ENCODE measurements around the gene NANOS2. TPM values are rescaled to one million over a fixed set of nuclear protein-coding genes. Genes with fewer than 3 reads are reported as not detected.

NANOS2 gene
- total and polyA plus RNA-seq, 4 donors, result not detected

DNA sequence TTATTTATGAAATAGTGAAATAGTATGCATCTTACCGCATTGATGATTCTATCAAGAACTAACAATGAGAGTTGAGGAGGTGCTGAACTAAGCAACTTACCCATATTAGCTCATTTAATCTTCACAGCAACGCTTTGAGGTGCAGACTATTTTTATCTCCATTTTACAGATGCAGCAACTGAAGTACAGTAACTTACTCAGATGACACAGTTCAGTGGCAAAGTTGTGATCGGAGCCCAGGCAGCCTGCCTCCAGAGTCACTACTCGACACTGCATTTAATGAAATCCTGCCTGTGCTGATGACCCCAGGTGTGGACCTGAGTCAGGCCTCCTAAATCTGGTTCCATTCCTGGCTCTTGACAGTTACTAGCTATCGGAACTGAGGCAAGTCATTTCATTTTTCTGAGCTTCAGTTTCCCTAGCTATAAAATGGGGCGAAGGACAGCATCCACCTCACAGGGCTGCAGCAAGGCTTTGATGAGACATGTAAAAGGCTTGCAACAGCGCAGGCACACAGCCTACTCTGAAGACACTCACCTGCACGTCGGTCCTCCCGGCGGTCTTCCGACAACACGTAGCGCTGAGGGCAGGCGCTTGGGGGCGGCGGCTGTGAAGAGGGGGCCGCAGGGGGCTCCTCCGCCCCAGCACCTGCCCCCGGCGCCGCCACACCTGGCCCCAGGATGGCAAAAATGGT lies 13.7 kb downstream of the NANOS2 start:
- Histone ChIP-seq H3K4me3 (ENCODE audit: low read depth in 1 of 3, low read length in 3 of 3) (peak overlapping the region in 1 of 3 donors; percentile 51), H3K27me3 (ENCODE audit: control insufficient read depth in 4 of 4, insufficient read depth in 4 of 4, low read length in 3 of 4) (no peaks in the 10 kb centered on the region), H3K27ac (ENCODE audit: low read depth in 1 of 2, low read length in 2 of 2) (no peak overlapping the region), H3K4me1 (ENCODE audit: control insufficient read depth in 4 of 4, insufficient read depth in 4 of 4, low read length in 3 of 4) (peaks cover 9 to 27% (median 15%) of the 10 kb centered on the region in 4 donors), H3K36me3 (ENCODE audit: control insufficient read depth in 4 of 4, insufficient read depth in 3 of 4, low read depth in 1 of 4, low read length in 3 of 4) (peaks cover 2 to 5% (median 3%) of the 10 kb centered on the region in 4 donors), H3K9ac (ENCODE audit: low read depth in 1 of 2, low read length in 2 of 2) (no peak overlapping the region), H3K9me3 (ENCODE audit: control insufficient read depth in 4 of 4, low read length in 3 of 4) (no peaks in the 10 kb centered on the region)
- TF ChIP-seq EGR1 (IDR thresholded peaks at IDR 0.05; ENCODE audit: low read depth in 2 of 2) (no peak), NR2F2 (IDR thresholded peaks at IDR 0.05) (no peak)
- TF ChIP-seq, protein P1, sequence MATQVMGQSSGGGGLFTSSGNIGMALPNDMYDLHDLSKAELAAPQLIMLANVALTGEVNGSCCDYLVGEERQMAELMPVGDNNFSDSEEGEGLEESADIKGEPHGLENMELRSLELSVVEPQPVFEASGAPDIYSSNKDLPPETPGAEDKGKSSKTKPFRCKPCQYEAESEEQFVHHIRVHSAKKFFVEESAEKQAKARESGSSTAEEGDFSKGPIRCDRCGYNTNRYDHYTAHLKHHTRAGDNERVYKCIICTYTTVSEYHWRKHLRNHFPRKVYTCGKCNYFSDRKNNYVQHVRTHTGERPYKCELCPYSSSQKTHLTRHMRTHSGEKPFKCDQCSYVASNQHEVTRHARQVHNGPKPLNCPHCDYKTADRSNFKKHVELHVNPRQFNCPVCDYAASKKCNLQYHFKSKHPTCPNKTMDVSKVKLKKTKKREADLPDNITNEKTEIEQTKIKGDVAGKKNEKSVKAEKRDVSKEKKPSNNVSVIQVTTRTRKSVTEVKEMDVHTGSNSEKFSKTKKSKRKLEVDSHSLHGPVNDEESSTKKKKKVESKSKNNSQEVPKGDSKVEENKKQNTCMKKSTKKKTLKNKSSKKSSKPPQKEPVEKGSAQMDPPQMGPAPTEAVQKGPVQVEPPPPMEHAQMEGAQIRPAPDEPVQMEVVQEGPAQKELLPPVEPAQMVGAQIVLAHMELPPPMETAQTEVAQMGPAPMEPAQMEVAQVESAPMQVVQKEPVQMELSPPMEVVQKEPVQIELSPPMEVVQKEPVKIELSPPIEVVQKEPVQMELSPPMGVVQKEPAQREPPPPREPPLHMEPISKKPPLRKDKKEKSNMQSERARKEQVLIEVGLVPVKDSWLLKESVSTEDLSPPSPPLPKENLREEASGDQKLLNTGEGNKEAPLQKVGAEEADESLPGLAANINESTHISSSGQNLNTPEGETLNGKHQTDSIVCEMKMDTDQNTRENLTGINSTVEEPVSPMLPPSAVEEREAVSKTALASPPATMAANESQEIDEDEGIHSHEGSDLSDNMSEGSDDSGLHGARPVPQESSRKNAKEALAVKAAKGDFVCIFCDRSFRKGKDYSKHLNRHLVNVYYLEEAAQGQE (IDR thresholded peaks at IDR 0.05), result no peak
- 81% methylated on average over 22 of the region's 22 CpGs for WGBS
- DNase-seq (ENCODE audit: low spot score), result no peak

GRCh38 chr19:45899919-45900589 lies 14.5 kb downstream of the NANOS2 start:
- 97% methylated on average over 4 of the region's 4 CpGs for WGBS
- no peak for DNase-seq (ENCODE audit: low spot score)
- H3K27me3 ChIP-seq (ENCODE audit: control insufficient read depth in 4 of 4, insufficient read depth in 4 of 4, low read length in 3 of 4), result no peaks in the 10 kb centered on the region
- H3K36me3 ChIP-seq (ENCODE audit: control insufficient read depth in 4 of 4, insufficient read depth in 3 of 4, low read depth in 1 of 4, low read length in 3 of 4), result peaks cover 3 to 10% (median 4%) of the 10 kb centered on the region in 4 donors
- peaks cover 9 to 27% (median 15%) of the 10 kb centered on the region in 4 donors for H3K4me1 ChIP-seq (ENCODE audit: control insufficient read depth in 4 of 4, insufficient read depth in 4 of 4, low read length in 3 of 4)
- H3K9ac ChIP-seq (ENCODE audit: low read depth in 1 of 2, low read length in 2 of 2), result no peak overlapping the region
- H3K27ac ChIP-seq (ENCODE audit: low read depth in 1 of 2, low read length in 2 of 2), result no peak overlapping the region
- no peaks in the 10 kb centered on the region for H3K9me3 ChIP-seq (ENCODE audit: control insufficient read depth in 4 of 4, low read length in 3 of 4)
- TF ChIP-seq ZBTB33 (IDR thresholded peaks at IDR 0.05) (no peak), SP1 (IDR thresholded peaks at IDR 0.05) (no peak), ATF3 (IDR thresholded peaks at IDR 0.05) (no peak), RAD21 (IDR thresholded peaks at IDR 0.05) (no peak), FOXA1 (IDR thresholded peaks at IDR 0.05) (no peak), HNF4A (conservative IDR thresholded peaks at IDR 0.05) (no peak), YY1 (IDR thresholded peaks at IDR 0.05) (no peak), NR2F2 (IDR thresholded peaks at IDR 0.05) (no peak), TAF1 (conservative IDR thresholded peaks at IDR 0.05) (no peak), EGR1 (IDR thresholded peaks at IDR 0.05; ENCODE audit: low read depth in 2 of 2) (no peak)
- TF ChIP-seq, protein P2, sequence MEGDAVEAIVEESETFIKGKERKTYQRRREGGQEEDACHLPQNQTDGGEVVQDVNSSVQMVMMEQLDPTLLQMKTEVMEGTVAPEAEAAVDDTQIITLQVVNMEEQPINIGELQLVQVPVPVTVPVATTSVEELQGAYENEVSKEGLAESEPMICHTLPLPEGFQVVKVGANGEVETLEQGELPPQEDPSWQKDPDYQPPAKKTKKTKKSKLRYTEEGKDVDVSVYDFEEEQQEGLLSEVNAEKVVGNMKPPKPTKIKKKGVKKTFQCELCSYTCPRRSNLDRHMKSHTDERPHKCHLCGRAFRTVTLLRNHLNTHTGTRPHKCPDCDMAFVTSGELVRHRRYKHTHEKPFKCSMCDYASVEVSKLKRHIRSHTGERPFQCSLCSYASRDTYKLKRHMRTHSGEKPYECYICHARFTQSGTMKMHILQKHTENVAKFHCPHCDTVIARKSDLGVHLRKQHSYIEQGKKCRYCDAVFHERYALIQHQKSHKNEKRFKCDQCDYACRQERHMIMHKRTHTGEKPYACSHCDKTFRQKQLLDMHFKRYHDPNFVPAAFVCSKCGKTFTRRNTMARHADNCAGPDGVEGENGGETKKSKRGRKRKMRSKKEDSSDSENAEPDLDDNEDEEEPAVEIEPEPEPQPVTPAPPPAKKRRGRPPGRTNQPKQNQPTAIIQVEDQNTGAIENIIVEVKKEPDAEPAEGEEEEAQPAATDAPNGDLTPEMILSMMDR (IDR thresholded peaks at IDR 0.05; ENCODE audit: low read depth, low read length, missing input control), result no peak
- H3K4me3 ChIP-seq (ENCODE audit: low read depth in 1 of 3, low read length in 3 of 3), result no peak overlapping the region
